ENCODE data around the gene FAU. TPM values are rescaled to one million over a fixed set of nuclear protein-coding genes. Genes with fewer than 3 reads are reported as not detected.

Gene FAU
- total and polyA plus RNA-seq, 10 of the 15 experiments (the other 5 are each of a cell fraction or from before 2014, with no cell fraction given) = 332 to 1,347 (median 990) TPM

GRCh38 chr11:65109231-65110198 lies 12.4 kb downstream of the FAU start:
- no peak overlapping the region for H3K4me3 ChIP-seq
- 81% methylated on average over 36 of the region's 36 CpGs for WGBS (ENCODE audit: insufficient coverage, insufficient replicate concordance, low lambda C conversion rate, missing lambda C conversion rate)
- H3K9me3 ChIP-seq (replicated peaks; ENCODE audit: control insufficient read depth, insufficient read depth, low read length) = no peaks in the 10 kb centered on the region
- in situ Hi-C loops (cut with MboI) = no loop called here
- no peak for FAIRE-seq
- BruUV-seq (replicated peaks) = no TSS peak
- CTCF ChIA-PET = interaction anchor here (0.9 to 6.3 kb wide), 23 partner anchors 8 to 261 kb away, joined by 3 to 93 read pairs (median 5); partner anchors contain the start of genes ARL2, BATF2, CAPN1 and CDC42EP2
- H3K4me2 ChIP-seq (ENCODE audit: control insufficient read depth, insufficient read depth) = no peak overlapping the region
- no peak for DNase-seq (ENCODE audit: low read depth, low spot score)
- no peak overlapping the region for H3K9ac ChIP-seq (ENCODE audit: control insufficient read depth, insufficient read depth, low read length)
- no peaks in the 10 kb centered on the region for H3K27me3 ChIP-seq (replicated peaks in 1 of 2; ENCODE audit: control insufficient read depth in 2 of 2, insufficient read depth in 2 of 2, low read length in 1 of 2)
- TF ChIP-seq ZNF622 (IDR thresholded peaks at IDR 0.05) (no peak), JUNB (IDR thresholded peaks at IDR 0.05) (no peak), POLR2A (IDR thresholded peaks at IDR 0.05; ENCODE audit: low read depth, low read length) (peak; percentile 63)
- H4K20me1 ChIP-seq (ENCODE audit: control insufficient read depth, insufficient read depth) = no peaks in the 10 kb centered on the region; the same call in 1 of the 2 replicates
- peaks cover 15% of the 10 kb centered on the region for H3K4me1 ChIP-seq (ENCODE audit: control insufficient read depth, insufficient read depth, low read length)
- RAD21 ChIA-PET (ENCODE audit: unreplicated experiment) = interaction anchor here (1.1 to 3.8 kb wide), 9 partner anchors 12 to 263 kb away, joined by 3 to 59 read pairs (median 9); partner anchors contain the start of genes ARL2, CAPN1, FAU and MRPL49
- H3K36me3 ChIP-seq (ENCODE audit: control insufficient read depth in 2 of 2, insufficient read depth in 2 of 2, low read length in 1 of 2) = peaks cover 6 to 16% of the 10 kb centered on the region in 2 experiments; a peak in 3 of 4 replicates
- H2AFZ ChIP-seq (ENCODE audit: control insufficient read depth, low read depth, low read length) = no peak overlapping the region
- intact Hi-C loops (cut with micrococcal nuclease; ENCODE audit: unreplicated experiment) = loop anchor here (5.0 to 10.0 kb wide), 4 partner anchors 73 to 335 kb away; partner anchors contain the start of genes ATG2A, CAPN1, DPF2 and SF1
- ATAC-seq = no peak
- POLR2A ChIA-PET = interaction anchor here (1.1 to 2.7 kb wide), 6 partner anchors 12 to 256 kb away, joined by 3 to 11 read pairs (median 4); partner anchors contain the start of genes FAU and MRPL49
- SMC1A ChIA-PET (ENCODE audit: uncharacterized antibody, unreplicated experiment) = interaction anchor here (0.9 to 3.1 kb wide), 8 partner anchors 7 to 88 kb away, joined by 3 to 27 read pairs (median 5); partner anchors contain the start of genes CAPN1, FAU, MRPL49 and SNX15
- H3K27ac ChIP-seq (ENCODE audit: control insufficient read depth, insufficient read depth) = no peak overlapping the region
- 0 out of 2 replicates have a peak, but pooled peaks cover 2% of the 10 kb centered on the region for H3K79me2 ChIP-seq (ENCODE audit: control insufficient read depth, insufficient read depth, low read length)

GRCh38 chr11:65108469-65109123 lies 13.3 kb downstream of the FAU start:
- peaks cover 8 to 16% of the 10 kb centered on the region in 2 experiments for H3K36me3 ChIP-seq (ENCODE audit: control insufficient read depth in 2 of 2, insufficient read depth in 2 of 2, low read length in 1 of 2)
- H3K4me3 ChIP-seq = no peak overlapping the region
- in situ Hi-C loops (cut with MboI) = no loop called here
- no peak for FAIRE-seq
- no peak overlapping the region for H2AFZ ChIP-seq (ENCODE audit: control insufficient read depth, low read depth, low read length)
- intact Hi-C loops (cut with micrococcal nuclease; ENCODE audit: unreplicated experiment) = no loop called here
- H3K79me2 ChIP-seq (ENCODE audit: control insufficient read depth, insufficient read depth, low read length) = 0 out of 2 replicates have a peak, but pooled peaks cover 2% of the 10 kb centered on the region
- no TSS peak for BruUV-seq (replicated peaks)
- DNase-seq (ENCODE audit: low read depth, low spot score) = no peak
- no peaks in the 10 kb centered on the region for H3K9me3 ChIP-seq (replicated peaks; ENCODE audit: control insufficient read depth, insufficient read depth, low read length)
- no peaks in the 10 kb centered on the region for H4K20me1 ChIP-seq (ENCODE audit: control insufficient read depth, insufficient read depth)
- SMC1A ChIA-PET (ENCODE audit: uncharacterized antibody, unreplicated experiment) = interaction anchor here (0.6 kb wide), 1 partner anchor 616 kb away, joined by 3 read pairs; no protein-coding TSS in a partner anchor
- no peak for ATAC-seq
- POLR2A ChIA-PET = interaction anchor here (1.3 kb wide), 1 partner anchor 72 kb away, joined by 3 read pairs; no protein-coding TSS in a partner anchor
- no peaks in the 10 kb centered on the region for H3K27me3 ChIP-seq (replicated peaks in 1 of 2; ENCODE audit: control insufficient read depth in 2 of 2, insufficient read depth in 2 of 2, low read length in 1 of 2)
- H3K4me1 ChIP-seq (ENCODE audit: control insufficient read depth, insufficient read depth, low read length) = peaks cover 15% of the 10 kb centered on the region
- H3K27ac ChIP-seq (ENCODE audit: control insufficient read depth, insufficient read depth) = no peak overlapping the region
- RAD21 ChIA-PET (ENCODE audit: unreplicated experiment) = no interaction called here
- H3K4me2 ChIP-seq (ENCODE audit: control insufficient read depth, insufficient read depth) = no peak overlapping the region
- 95% methylated on average over 36 of the region's 38 CpGs for WGBS (ENCODE audit: insufficient coverage, insufficient replicate concordance, low lambda C conversion rate, missing lambda C conversion rate)
- CTCF ChIA-PET = interaction anchor here (2.0 to 6.3 kb wide), 3 partner anchors 10 to 72 kb away, joined by 5 to 93 read pairs (median 76); partner anchors contain the start of genes CAPN1, SAC3D1 and VPS51
- no peak overlapping the region for H3K9ac ChIP-seq (ENCODE audit: control insufficient read depth, insufficient read depth, low read length)
- TF ChIP-seq EED (IDR thresholded peaks at IDR 0.05; ENCODE audit: low read depth) = no peak
- TF ChIP-seq CREB1 (IDR thresholded peaks at IDR 0.05; ENCODE audit: low read depth) = no peak
- no peak for TF ChIP-seq TBL1XR1 (IDR thresholded peaks at IDR 0.05; ENCODE audit: low read depth, low read length)
- no peak for TF ChIP-seq MYC (IDR thresholded peaks at IDR 0.05; ENCODE audit: insufficient read depth, insufficient read length, insufficient replicate concordance, low read length, severe bottlenecking)
- no peak for TF ChIP-seq ZBTB33 (IDR thresholded peaks at IDR 0.05)
- no peak for TF ChIP-seq SMAD1 (IDR thresholded peaks at IDR 0.05; ENCODE audit: low read depth, partially characterized antibody)
- no peak for TF ChIP-seq FOXK2 (IDR thresholded peaks at IDR 0.05)
- no peak for TF ChIP-seq MXI1 (IDR thresholded peaks at IDR 0.05; ENCODE audit: low read depth, low read length)
- no peak for TF ChIP-seq NR2C1 (IDR thresholded peaks at IDR 0.05)
- TF ChIP-seq DPF2 (IDR thresholded peaks at IDR 0.05) = no peak
- TF ChIP-seq NFIC (IDR thresholded peaks at IDR 0.05; ENCODE audit: low read depth, low read length) = no peak

Measured in GM12878 (cell line).